Measurements from ENCODE around the gene PRPSAP1.
A peak's percentile ranks its signal among the peaks of the same experiment; 100 is the strongest.
"Not testable (repeated sequence)": the region's sequence is repeated elsewhere in the genome, so short reads cannot be mapped to it uniquely, and the experiment has no call there.

Gene PRPSAP1

DNA sequence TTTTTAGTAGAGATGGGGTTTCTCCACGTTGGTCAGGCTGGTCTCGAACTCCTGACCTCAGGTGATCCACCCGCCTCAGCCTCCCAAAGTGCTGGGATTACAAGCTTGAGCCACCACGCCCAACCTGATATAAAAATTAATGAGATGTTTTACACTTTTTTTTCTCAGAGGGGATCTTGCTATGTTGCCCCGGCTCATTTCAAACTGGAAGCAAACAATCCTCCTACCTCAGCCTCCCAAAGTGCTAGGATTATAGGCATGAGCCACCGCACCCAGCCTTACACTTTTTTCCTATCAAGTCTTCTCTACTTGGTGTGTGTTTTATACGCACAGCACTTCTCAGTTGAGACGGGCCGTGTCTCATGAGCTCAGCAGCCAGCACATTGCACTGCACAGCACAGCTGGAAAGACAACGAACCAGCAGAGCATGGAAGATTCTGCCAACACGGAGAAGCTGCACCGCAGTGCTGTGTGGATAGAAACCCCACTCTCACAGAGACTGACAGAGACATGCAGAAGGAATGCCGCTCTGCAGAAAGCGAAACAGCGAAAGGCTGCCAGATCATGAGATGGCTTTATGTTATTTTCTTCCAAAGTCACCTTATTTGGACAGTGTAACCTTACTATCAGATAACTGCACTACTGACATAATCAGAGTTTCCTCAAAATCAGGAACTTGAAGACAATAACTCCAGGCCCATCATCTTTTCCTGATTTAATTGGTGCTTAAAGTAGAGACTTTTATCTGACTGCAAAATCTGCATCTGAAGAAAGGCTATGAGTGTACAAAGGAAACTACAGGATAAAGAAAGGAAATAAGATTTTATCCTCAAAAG is 39.1 kb downstream of the PRPSAP1 start:
- DNase-seq: no peak

DNA sequence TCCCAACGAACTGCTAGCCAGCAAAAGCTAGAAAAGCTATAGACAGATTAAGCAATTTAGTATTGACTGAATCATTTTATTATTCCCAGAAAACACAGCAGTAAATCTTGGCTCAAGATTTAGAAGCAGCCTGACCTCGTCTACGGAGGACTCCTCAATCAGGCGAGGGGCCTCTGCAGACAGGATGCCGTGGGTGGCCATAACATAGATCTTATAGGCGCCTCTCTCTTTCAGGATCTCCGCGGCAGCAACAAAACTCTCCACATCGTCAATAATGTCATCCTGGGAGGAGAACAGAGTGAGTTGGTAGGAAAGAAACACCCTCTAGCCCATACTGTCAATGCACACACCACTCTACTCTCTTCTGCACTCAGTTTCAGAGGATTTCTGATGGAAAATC is 41.0 kb downstream of the PRPSAP1 start:
- no peak for DNase-seq

DNA sequence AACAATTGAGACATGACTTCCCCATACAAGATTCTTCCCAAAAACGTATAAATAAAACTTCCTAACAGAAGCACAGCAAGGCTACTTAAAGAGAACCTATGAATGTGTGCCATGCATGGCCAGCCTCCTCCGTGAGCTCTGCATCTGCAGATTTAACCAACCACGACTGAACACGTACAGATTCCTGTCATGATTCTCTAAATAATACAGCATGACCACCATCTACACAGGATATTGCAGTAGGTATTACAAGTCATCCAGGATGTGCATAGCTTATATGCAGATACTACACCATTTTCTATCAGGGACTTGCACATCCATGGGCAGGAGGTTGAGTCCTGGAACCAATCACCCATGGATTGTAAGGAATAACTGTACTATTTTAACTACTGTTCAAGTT is 44.3 kb downstream of the PRPSAP1 start:
- DNase-seq: no peak

DNA sequence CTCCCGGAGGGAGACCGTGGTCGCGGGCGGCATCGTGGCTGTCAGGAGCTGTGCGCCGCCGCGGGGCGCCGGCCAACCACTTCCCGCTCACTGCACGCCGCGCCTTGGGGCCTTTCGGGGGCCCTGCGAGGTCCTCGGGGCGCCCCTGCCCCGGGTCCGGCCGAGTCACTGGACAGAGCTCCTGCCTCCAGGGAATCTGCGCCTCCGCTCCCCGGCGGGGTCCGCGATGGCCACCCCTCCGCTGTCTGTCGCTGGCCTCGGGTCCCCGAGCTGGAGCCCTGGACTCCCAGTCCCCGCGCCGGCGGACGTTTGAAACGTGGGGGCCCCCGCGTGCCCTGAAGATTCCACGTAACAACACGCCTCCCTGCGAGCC is 45.8 kb downstream of the PRPSAP1 start, which contains the start of gene QRICH2:
QRICH2 (minus strand) TSS at position 311 of the 373 bp plus-strand sequence; CDS start at position 33, 278 bp downstream.
- DNase-seq: no peak

DNA sequence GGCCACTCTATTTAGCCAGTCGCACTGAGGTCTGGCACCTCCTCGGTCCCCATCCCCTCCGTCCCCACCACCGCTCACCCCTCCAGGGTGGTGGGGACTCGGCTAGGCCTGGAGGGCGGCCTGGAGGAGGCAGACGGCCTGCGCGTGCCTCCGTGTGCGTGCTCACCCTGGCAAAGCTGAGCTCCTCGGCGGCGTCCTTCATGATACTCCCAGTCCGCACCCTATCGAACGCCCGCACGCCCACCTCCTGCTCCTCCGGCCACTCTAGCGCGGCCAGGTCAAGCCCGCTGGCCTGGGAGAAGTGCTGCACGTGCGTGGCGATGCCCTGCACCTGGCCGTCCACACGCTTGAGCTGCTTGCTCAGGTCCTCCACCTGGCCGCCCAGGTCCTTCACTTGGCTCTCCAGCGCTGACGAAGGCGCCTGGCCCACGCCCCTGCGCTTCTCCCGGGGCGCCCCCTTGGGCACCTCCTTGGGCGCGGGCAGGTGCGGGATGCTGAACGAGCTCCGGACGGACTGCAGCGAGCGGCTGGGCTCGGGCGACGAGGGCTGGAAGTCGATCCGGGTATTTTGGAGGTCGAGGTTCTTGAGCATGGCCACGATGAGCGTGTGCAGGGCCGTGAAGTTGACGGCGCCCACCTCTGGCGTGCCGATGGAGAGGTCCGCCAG is 46.3 kb downstream of the PRPSAP1 start:
- DNase-seq: no peak

DNA sequence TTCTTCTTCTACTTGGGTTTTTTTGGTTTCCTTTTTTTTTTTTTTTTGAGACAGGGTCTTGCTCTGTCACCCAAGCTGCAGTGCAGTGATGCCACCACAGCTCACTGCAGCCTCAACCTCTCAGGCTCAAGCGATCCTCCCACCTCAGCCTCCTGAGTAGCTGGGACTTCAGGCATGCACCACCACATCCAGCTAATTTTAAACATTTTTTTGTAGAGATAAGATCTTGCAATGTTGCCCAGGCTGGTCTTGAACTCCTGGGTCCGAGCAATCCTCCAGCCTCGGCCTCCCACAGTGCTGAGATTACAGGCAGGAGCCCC is 48.6 kb downstream of the PRPSAP1 start:
- DNase-seq: not testable (repeated sequence)

DNA sequence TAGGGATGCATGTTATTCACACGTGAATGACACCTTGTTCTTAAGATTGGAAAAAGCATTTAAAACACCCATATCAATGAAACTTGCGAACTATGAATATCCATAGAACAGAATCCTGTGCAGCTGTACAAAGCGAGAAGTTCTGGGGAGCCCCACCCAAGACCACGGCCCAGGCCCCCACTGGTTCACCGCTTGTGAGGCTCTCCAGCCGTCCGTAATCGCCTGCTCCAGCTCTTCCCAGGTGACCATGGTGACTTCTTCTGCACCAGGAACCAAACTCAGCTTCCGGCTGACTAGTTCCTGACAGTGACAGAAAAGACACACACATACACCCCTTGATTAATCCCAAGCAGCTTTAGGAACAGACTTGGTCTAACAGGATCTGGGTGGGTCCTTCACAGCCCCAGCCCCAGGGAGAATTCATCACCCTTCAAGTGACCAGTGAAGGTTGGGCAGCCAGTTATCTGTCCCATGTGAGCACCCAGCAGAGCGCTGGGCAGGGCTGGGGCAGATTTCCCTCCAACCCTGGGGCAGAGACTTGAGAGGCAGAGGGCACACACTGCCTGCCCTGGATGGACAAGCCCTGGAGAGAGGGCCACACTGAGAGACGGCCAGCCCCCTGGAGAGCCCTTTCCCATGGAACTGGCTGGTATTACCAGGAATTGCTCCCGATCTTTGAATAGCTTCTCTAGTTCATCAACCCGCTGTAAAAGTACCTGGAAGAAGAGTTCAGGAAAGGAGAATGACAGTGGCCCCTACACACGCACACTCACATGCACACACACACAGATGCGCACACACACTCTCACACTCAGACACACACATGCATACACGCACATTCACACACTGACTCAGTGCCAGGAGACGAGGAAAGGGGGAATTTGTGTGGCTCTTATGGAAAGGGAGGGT is 49.2 kb downstream of the PRPSAP1 start:
- no peak for DNase-seq

DNA sequence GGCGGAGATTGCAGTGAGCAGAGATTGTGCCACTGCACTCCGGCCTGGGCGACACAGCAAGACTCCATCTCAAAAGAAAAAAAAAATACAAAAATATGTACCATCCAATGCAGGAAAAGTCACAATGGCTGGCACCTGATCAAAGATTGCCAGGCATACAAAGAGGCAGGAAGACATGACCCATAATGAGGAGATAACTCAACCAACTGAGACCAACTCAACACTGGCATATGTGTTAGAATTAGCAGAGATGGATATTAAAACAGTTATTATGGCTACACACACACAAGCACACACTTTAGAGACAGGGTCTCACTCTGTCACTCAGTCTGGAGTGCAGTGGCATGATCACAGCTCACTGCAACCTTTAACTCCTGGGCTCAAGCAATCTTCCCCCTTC is 56.3 kb downstream of the PRPSAP1 start:
- no peak for DNase-seq

DNA sequence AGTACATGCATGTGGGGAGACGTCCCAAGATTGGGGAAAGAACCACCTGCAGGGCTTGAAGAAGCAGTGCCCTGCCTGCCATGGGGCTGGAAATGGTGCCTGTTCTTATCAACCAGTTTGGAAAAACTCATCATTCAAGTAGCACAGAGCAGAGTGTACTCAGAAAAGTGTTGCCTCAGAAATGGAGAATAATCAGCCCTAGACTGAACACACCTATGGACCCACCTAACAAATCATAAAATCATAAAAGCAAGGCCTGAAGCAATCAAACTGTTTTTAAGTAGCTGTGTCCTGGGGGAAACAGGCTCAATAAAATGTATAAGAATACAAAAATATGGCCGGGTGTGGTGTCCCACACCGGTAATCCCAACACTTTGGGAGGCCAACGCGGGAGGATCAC is 56.8 kb downstream of the PRPSAP1 start:
- no peak for DNase-seq

DNA sequence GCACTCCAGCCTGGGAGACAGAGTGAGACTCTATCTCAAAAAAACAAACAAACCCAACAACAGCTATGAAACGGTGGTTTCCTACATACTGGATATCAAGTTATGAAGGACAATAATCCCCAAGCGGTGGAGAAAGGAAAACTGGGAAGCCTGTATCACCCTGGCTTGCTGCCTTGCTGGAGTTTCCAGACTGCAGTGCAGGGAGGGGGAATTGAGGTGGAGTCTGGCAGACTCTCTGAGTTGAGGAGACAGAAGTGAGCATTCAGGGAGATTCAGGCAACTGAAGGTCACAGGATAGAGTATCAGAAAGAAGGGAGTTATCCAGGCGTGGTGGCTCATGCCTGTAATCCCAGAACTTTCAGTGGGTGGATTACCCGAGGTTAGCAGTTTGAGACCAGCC is 57.5 kb downstream of the PRPSAP1 start:
- no peak for DNase-seq

DNA sequence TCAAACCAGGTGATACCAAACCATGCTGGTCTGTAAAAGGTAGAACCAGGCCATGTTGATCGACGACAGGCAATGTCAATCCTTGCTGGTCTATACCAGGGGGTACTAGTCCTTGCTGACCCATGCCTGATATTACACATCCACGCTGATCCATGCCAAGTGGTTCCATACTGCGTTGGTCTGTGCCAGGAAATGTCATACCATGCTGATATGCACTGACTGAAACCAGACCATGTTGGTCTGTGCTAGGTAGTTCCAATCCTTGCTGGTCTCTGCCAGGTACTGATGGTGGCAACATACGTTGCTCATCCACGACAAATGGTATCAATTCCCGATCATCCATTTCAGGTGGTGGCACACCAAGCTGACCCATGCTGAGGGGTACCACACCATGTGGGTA is 60.6 kb downstream of the PRPSAP1 start:
- no peak for DNase-seq

DNA sequence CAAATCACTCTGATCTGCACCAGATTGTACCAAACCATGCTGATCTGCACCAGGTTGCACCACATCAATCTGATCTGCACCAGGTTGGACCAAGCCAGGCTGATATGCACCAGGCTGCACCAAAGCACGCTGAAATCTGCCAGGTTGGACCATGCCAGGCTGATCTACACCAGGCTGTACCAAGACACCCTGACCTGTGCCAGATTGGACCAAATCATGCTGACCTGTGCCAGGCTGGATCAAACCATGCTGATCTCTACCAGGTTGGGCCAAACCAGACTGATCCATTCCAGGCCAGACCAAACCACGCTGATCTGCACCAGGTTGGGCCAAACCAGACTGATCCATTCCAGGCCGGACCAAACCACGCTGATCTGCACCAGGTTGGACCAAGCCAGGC is 61.1 kb downstream of the PRPSAP1 start:
- DNase-seq: no peak

DNA sequence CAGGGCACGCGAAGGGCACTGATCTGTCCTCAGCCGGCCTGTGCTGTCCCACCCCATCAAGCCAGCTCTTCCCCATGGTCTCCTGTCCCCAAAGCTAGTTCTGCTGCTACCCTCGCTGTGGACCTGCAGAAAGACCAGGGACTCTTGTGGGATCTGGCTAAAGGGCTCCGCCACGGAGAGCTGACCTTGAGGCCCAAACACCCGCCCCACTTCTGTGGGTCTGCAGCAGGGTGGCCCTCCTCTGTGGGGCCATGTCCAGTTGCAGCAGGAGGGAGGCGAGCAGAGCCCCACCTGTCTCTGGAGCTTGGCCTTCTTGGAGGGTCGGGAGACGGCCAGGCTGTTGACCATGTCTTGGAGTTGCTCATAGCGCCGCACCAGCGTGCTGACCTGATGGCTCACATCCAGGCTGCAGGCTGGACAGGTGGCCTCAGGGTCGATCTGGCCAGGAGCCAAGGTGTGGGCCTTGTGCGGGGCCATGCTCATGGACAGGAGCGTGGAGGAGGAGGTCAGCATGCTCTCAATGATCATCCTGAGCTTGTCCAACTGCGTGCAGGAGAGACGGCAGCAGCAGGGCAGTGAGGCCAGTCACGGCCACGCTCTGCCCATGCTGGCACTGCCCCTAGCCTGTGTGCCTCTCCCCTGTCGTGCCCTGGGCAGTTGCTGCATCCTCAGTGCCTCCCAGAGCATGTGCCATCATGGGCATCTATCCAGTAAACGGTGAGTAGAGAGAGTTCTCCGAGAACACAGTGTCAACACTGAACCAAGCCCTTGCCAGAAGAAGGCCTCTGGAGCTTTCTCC is 71.9 kb downstream of the PRPSAP1 start:
- no peak for DNase-seq

DNA sequence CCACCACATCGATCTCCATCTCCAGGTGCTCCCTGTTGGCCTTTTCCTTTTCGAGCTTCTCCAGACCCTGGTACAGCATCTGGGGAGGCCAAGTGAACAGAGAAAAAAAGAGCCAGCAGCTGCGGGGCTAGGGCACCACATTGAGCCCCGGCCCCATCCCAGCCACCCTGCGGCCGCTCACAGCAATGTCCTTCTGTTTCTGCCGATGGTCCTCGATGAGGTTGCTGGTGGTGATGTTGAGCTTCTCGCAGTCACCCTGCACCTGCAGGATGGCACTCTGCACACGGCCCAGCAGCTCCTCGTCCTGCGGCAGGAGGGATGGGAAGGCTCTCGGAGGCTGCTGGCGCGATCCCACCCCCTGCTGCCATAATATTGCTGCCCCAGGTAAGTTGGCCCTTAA is 73.1 kb downstream of the PRPSAP1 start:
- DNase-seq: no peak

DNA sequence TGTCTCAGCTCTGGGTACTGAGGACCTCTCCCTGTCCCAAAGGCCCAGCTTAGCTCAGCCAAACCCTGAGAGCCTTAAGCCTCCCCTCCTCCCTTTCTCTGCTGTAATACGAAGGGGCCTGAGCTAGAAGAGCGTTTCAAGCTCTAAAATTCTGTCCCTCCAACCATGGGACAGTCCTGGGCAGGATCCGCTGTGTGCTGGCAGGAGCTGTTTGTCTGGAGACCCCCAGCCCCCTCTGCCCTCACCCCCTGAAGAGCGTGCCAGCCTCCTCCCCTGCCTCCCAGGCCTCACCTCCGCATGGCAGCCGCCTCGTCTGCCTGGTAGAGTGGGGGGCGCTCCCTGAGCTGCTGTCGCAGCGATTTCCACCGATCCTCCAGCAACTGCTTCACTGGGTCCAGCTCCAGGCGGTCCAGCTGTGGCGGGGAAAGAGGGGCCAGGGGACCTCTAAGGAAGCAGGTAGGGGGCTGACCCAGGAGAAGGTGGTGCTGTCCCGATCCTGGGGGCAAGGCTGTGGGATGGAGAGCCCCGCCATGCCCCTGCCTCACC is 73.9 kb downstream of the PRPSAP1 start:
- no peak for DNase-seq

DNA sequence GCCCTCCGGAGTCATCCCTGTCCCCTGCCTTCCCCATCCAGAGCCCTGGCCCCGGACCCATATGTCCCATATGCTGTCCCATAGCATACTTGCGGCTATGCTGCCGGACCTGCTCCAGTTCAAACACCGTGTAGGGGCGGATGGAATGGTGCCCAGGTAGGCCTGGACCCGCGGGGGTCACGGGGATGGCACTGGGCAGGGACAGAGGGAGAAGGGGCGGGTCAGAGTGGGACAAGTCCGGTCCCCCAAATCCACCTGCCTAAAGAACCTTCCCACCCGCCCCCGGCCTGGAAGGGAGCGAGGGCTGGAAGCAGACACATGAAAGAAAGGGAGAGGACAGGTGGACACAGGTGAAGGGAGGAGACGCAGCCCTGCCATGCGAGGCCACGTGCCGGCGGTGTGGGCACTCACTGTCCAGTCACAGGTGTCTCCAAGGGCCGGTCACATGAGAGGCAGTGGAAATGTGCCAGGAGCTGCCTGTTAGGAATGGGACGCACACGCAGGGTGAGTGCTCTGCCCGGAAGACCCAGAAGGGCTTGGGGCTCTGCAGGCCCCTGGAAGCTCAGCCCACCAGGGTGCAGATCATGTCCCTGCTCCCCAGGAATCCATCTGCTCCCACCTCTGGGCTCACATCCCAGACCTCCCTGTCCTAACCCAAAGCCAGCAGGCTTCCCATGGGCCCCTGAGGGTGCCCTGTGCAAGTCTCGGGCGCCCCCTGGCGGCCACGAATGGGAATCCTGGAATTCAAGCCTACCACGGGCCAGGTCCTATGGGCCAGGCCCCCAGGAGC is 74.6 kb downstream of the PRPSAP1 start:
- peak; percentile 52 for DNase-seq

DNA sequence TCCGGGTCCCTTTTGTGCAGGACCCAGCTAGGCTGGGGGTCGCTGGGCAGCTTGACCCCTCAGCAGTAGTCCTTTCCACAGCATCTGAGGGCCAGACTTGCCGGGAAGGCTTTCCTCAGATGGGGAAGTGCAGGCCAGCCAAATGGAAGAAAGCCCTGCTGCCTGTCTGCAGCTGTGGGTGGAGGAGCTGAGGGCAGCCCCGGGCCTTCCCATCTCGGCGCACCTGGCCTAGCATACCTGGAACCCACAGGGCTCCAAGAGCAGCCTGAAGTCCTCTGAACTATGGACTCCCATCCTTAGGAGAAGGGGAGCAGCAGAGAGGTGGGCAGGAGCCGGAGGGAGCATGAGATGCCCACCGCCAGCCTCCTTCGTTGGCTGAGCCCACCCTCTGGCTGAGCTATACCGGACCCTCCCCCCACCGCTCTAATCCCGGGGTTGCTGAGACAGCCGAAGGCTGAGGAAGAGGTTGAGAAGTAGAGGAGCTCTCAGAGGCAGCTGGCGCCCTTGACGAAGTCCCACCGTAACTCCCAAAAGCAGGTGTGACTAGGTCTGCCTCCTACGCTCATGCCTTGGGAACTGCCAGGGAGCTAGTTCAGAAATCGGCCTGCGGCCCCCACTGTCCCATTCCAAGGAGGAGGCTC is 75.3 kb downstream of the PRPSAP1 start:
- no peak for DNase-seq

DNA sequence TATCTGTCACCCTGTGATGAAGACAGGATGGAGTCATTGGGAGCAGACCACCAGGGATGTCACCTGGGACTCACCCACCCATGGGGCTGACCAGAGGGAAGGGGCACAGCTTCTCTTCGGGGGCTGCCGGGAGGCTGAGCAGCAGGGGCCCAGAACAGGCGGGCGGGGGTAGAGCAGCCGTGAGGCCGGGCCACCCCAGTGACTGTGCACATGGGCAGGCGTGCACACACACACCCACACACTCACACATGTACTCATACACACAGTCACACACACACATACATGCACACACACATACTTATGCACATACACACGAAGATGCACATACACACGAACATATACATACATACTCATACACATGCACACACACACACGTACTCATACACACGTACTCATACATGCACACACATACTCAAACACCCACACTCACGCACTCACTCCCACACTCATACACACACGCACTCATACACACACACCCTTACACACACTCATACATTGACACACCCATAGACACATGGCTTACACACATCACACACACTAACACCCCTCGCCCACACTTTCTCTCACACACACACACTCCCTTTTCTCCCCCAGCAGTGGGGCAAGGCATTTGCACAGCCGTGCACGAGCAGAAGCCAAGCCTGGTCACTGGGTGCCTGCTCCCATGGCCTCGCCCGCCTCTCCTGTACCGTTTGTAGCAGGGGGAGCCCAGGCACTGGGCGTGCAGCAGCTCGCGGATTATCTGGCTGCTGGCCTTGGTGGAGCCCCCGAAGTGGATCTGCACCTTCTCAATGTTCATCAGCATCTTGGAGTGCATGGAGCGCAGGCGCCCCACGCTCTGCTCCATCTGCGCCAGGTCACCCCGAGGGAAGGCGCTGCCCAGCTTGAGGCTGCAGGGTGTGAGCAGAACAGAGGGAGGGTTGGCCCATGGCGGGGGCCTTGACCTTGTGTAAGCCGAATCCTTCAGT is 76.1 kb downstream of the PRPSAP1 start:
- no peak for DNase-seq

DNA sequence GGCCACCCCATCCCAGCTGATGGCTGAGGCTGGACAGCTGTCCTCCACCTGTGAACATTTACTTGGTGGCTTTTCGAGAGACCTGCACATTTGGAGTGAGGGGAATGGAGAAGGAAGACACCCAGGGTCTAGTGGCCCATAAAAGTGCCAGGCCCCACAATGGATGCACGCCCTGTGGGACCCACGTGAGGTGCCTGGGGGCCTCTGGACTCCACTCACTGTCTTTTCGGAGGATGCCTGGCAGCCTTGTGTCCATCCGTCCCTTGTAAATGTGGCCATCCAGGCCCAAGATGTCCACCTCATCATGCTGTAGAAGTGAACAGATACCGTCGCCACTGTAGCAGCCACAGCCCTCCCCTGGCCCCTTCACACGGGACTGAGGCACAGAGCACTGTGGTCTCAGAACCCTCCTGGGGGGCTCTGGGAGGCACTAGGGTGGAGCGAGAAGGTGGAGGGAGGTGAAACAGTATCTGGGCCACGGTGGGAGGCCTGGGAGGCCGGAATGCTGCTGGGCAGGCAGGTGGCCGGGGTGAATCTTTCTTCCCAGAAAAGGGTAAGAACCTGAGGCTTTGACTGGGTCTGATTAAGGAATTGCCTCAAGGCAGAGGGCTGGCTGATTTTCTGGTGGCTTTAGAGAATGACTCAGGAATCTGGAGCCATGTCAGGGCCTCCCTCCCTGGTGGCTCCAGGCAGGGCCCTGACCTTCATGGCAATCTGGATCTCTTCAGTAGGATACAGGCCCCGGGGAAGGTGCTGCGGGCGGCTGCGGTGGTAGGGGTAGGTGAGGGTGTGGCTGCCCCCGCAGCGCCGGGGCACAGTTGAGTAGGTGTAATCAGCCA is 77.0 kb downstream of the PRPSAP1 start:
- no peak for DNase-seq
